GM19468 (cell line): ENCODE data around the gene EPHB2.
"Not testable (repeated sequence)": the region's sequence is repeated elsewhere in the genome, so short reads cannot be mapped to it uniquely, and the experiment has no call there.

Experiments used
- ATAC-seq: cut with Tn5 transposase; IDR thresholded peaks from one replicate; pipeline ENCODE4 v1.9.1; 2021; ENCODE audit warnings: mild to moderate bottlenecking, moderate library complexity, moderate number of reproducible peaks; ENCODE audit not compliant: unreplicated experiment; ENCODE audit errors: extremely low read depth

EPHB2 gene

GRCh38 chr1:22830041-22830566 is 119.5 kb downstream of the EPHB2 start:
- no peak for ATAC-seq

DNA sequence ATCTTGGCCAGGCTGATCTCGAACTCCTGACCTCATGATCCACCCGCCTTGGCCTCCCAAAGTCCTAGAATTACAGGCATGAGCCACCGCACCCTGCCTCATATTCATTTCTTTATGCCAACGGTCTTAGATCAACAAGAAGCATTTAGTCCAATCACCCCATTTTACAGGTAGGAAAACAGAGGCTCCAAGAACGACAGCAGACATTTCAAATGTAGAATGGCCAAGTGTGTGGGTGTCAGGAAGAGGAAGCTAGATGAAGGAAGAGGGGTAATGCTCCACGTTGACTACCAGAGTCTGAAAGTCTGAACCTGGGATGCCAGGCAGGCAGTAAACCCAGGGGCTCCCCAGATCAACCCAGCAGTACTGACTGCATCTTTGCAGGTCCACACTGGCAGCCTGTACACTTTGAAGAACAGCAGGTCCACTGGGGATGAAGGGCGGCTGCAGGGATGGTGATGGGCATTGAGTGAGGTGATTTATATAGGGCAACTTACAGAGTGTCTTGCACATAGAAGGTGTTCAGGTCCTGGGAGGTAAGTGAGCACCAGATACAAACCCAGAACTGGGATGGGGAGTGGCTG is 120.2 kb downstream of the EPHB2 start:
- ATAC-seq: no peak

DNA sequence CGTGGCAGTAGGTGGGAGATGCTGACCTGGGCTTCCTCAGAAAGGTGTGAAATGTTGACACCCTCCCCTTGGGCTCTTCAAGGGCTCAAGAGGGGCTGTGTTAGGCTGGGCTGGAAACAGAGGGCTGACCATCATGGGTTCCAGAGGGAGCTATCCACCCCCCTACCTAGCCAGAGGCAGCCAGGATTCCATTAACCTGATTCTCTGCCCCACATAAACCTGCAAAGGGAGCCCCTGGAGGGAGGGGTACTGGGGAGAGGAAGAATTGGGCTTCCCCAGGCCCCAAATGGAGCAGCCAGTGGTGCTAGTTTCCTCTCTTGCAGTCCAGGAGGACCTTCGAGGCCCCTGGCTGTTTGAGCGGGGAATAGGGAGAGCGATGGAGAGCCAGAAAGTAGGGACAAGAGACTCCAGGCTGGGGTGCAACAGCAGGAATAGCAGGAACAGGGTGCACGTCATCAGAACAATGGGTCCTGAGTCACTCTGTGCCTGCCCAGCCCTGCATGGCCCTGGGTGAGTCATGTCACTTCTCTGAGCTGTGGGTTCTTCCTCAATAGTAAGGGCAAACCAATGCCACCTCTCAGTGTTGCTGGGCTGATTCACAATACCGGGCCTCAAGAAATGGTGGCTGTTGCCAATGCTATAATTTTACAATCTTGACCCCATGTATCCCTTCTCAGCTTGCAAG is 121.2 kb downstream of the EPHB2 start:
- ATAC-seq: no peak

- no peak for ATAC-seq
Measured at GRCh38 chr1:22832414-22832786, 121.8 kb downstream of the EPHB2 start.

GRCh38 chr1:22833699-22834098 is 123.1 kb downstream of the EPHB2 start:
- no peak for ATAC-seq

DNA sequence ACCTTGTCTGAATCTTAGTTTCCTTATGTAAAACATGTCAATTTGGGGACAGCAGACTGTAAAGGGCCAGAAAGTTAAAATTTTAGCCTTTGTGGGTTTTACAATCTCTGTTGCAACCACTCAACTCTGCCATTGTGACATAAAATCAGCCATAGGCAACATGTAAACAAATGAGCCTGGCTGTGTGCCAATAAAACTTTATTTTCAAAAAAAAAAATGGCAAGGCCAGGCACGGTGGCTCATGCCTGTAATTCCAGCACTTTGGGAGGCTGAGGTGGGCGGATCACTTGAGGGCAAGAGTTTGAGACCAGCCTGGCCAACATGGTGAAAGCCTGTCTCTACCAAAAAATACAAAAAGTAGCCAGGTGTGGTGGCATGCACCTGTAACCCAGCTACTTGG is 123.8 kb downstream of the EPHB2 start:
- not testable (repeated sequence) for ATAC-seq

- ATAC-seq: no peak
Measured at GRCh38 chr1:22835636-22836319, 125.1 kb downstream of the EPHB2 start.

- ATAC-seq: no peak
Measured at GRCh38 chr1:22836850-22837249, 126.2 kb downstream of the EPHB2 start.

GRCh38 chr1:22837332-22837731 is 126.7 kb downstream of the EPHB2 start:
- ATAC-seq: no peak

DNA sequence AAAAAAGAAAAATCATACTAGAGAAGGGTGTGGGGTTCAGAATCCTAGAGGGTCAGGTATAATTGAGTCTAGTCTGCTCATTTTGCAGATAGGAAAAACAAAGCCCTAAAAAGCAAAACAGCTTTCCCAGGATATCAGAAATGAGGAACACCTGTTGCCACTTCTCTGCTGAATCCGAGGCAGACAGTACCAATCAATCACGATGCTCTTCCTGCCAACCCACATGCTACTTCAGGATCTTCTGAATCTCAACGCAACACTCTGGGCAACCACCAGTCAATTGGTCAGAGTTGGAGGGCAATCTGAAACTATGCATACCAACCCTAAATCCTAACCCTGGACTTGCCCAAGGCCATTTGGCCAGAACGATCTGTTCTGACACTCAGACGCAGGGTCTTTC is 128.3 kb downstream of the EPHB2 start:
- ATAC-seq: no peak

- no peak for ATAC-seq
Measured at GRCh38 chr1:22839806-22840205, 129.2 kb downstream of the EPHB2 start.

DNA sequence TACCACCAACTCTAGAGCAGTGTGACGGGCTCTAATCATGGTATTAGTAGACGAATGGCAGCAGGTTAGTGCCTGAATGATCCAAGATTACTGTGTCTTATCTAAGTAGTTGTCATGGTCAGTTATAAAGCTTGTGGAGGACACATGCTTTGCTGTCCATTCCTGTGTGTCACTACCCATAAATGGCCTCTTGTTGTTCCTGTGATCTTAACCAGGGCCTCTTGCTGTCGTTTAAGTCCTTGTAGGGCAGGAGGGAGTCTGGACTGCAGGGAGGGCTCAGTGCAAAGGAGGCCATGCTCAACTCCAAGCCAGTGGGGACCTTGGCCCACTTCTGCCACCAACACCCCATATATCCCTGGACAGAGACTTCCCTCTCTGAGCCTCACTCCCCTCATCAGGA is 130.5 kb downstream of the EPHB2 start:
- ATAC-seq: no peak

GRCh38 chr1:22841860-22842281 is 131.2 kb downstream of the EPHB2 start:
- ATAC-seq: no peak

GRCh38 chr1:22843441-22844183 is 133.0 kb downstream of the EPHB2 start:
- ATAC-seq: not testable (repeated sequence)

DNA sequence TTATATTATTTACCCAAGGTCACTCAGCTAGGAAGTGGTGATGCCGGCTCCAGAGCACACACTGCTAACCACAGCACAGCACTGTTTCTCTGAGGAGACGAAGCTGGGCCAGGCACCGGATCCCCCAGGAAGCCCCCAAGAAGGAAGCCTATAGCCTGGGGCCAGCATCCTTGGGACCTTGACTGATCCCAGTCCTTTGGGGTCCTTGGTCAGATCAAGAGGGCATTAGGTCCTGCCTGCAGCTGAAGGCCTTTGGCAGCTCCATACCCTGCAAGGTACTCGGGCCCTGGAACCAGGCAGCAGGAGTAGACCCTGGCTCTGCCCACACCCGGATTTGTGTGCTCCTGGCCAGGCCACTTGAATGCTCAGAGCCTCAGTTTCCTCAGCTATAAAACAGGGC is 134.0 kb downstream of the EPHB2 start:
- no peak for ATAC-seq

DNA sequence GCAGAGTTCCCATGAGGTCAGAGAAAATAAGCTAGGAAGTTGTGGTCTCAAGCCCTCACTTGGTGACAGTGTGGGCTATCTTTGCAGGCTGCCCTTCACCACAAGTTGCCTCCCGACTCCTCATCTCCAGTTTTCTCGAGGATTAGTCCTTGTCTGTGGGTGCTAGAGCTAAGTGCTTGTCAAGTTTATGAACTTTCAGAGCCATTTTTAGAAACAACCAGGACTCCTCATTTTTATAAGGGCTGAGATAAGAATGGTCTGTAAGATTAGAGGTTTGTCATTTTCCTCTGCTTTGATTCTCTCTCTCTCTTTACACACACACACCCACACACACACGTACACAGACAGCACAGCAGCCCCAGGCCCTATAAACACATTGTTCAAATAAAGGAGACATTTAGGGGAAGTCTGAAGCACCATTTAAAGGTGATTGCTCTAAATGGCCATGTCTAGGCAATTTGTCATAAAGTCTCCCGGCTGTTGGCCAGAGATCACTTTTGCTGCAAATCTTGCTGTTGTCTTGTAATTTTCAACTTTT is 134.8 kb downstream of the EPHB2 start:
- ATAC-seq: no peak

DNA sequence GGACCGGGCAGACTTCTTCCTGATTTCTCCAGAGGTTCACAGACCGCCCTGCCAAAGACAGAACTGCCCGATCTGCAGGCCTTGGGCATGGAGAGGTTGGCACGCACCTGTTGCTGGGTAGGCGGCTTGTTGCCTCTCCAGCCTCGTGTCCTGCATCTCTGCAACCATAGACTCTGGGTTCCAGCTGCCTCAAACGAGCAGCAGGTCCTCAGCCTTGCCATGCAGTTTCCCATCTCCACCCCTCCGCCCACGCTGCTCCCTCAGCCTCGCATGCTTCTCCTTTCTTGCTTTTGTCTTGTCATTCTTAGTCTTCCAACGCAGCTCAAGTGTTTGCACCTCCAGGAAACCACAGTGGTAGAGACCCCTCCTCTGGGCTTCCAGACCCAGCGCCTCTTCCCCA is 135.8 kb downstream of the EPHB2 start:
- no peak for ATAC-seq

- ATAC-seq: no peak
Measured at GRCh38 chr1:22847249-22847648, 136.6 kb downstream of the EPHB2 start.

GRCh38 chr1:22847709-22848108 is 137.1 kb downstream of the EPHB2 start:
- no peak for ATAC-seq

- ATAC-seq: no peak
Measured at GRCh38 chr1:22848405-22848804, 137.8 kb downstream of the EPHB2 start.
